Measurements from ENCODE around the gene BMPR1B.

The BMPR1B gene

DNA sequence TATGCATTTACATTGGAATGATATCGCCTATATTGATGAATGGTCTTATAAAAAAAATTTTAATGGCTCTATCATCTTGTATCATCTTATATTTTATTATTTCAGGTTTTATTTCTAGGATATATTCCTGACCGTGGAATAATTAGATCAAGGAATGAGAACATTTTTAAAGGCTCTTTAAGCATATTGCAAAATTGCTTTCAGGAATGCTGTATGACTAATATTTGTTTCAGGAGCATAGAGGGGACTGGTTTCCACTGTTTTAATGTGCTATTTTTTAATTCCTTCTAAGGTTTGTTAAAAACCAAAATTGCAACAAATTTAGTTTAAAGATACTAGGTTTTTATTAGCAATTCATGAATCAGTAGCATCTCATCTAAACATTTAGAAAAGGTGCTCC lies 120.2 kb downstream of the BMPR1B start:
- Histone ChIP-seq H3K79me2 (ENCODE audit: insufficient read depth, low read length) (no peaks in the 10 kb centered on the region), H3K4me3 (ENCODE audit: low read depth in 1 of 2, low read length in 2 of 2) (no peak overlapping the region), H3K27ac (ENCODE audit: low read length) (no peak overlapping the region), H3K4me1 (ENCODE audit: insufficient read depth, low read length) (no peaks in the 10 kb centered on the region), H3K36me3 (ENCODE audit: insufficient read depth, low read length) (no peaks in the 10 kb centered on the region), H4K20me1 (ENCODE audit: insufficient read depth, low read length) (no peaks in the 10 kb centered on the region; the same call in 1 of the 2 replicates), H2AFZ (ENCODE audit: low read depth, low read length) (no peak overlapping the region), H3K4me2 (ENCODE audit: insufficient read depth, low read length) (no peak overlapping the region), H3K9ac (ENCODE audit: low read depth, low read length) (no peak overlapping the region), H3K9me3 (ENCODE audit: insufficient read depth, low read length, severe bottlenecking) (no peaks in the 10 kb centered on the region), H3K27me3 (ENCODE audit: insufficient read depth, low read length, poor library complexity) (no peaks in the 10 kb centered on the region)
- no peak for TF ChIP-seq EZH2 (IDR thresholded peaks at IDR 0.05; ENCODE audit: borderline replicate concordance, low read depth, low read length, severe bottlenecking)
- TF ChIP-seq, protein P1, sequence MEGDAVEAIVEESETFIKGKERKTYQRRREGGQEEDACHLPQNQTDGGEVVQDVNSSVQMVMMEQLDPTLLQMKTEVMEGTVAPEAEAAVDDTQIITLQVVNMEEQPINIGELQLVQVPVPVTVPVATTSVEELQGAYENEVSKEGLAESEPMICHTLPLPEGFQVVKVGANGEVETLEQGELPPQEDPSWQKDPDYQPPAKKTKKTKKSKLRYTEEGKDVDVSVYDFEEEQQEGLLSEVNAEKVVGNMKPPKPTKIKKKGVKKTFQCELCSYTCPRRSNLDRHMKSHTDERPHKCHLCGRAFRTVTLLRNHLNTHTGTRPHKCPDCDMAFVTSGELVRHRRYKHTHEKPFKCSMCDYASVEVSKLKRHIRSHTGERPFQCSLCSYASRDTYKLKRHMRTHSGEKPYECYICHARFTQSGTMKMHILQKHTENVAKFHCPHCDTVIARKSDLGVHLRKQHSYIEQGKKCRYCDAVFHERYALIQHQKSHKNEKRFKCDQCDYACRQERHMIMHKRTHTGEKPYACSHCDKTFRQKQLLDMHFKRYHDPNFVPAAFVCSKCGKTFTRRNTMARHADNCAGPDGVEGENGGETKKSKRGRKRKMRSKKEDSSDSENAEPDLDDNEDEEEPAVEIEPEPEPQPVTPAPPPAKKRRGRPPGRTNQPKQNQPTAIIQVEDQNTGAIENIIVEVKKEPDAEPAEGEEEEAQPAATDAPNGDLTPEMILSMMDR (IDR thresholded peaks at IDR 0.05; ENCODE audit: borderline replicate concordance, extremely low read depth, low read length, poor library complexity, severe bottlenecking), result no peak
- ATAC-seq (ENCODE audit: insufficient read depth, low read depth) (no peak), DNase-seq (no peak)

DNA sequence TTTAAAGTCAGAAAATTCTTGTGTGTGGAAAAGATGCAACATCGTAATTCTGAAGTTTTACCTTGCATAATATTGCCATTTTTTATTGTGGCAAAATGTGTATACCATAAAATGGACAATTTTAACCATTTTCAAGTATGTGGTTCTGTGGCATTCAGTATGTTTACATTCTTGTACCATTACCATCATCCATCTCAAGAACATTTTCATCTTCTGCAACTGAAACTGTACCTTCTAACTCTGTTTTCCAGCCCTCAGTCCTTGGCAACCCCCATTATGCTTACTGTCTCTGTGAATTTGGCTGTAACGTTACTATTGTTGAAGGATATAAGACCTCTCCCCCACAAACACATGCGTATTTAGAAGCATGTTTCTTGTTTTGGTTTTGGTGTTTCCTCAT lies 123.2 kb downstream of the BMPR1B start:
- ATAC-seq (ENCODE audit: insufficient read depth, low read depth) (no peak), DNase-seq (no peak)
- Histone ChIP-seq H2AFZ (ENCODE audit: low read depth, low read length) (no peak overlapping the region), H3K9me3 (ENCODE audit: insufficient read depth, low read length, severe bottlenecking) (no peaks in the 10 kb centered on the region), H3K9ac (ENCODE audit: low read depth, low read length) (no peak overlapping the region), H3K27ac (ENCODE audit: low read length) (no peak overlapping the region), H4K20me1 (ENCODE audit: insufficient read depth, low read length) (no peaks in the 10 kb centered on the region; the same call in 1 of the 2 replicates), H3K79me2 (ENCODE audit: insufficient read depth, low read length) (no peaks in the 10 kb centered on the region), H3K4me3 (ENCODE audit: low read depth in 1 of 2, low read length in 2 of 2) (no peak overlapping the region), H3K36me3 (ENCODE audit: insufficient read depth, low read length) (no peaks in the 10 kb centered on the region), H3K4me1 (ENCODE audit: insufficient read depth, low read length) (no peaks in the 10 kb centered on the region), H3K4me2 (ENCODE audit: insufficient read depth, low read length) (no peak overlapping the region), H3K27me3 (ENCODE audit: insufficient read depth, low read length, poor library complexity) (no peaks in the 10 kb centered on the region)
- TF ChIP-seq, protein P1 (IDR thresholded peaks at IDR 0.05; ENCODE audit: borderline replicate concordance, extremely low read depth, low read length, poor library complexity, severe bottlenecking), result no peak
- TF ChIP-seq EZH2 (IDR thresholded peaks at IDR 0.05; ENCODE audit: borderline replicate concordance, low read depth, low read length, severe bottlenecking), result no peak

DNA sequence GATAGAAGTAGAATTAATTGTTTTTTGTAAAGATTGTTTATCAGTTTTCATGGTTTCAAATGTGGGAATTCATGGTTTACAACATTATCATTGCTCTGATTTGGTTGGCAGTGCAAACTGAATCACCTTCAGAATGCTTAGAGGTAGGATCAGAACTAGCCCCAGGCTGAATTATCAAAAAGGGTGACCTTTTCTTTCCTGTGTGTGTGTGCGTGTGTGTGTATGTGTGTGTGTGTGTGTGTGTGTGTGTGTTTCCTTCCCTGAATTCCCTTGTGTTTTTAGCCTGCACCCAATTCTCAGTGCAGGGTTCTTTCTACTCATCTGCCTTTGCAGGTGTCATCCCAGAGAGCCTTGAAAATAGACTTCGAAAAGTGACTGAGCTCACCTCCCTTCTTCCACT lies 125.0 kb downstream of the BMPR1B start:
- TF ChIP-seq, protein P1 (IDR thresholded peaks at IDR 0.05; ENCODE audit: borderline replicate concordance, extremely low read depth, low read length, poor library complexity, severe bottlenecking), result no peak
- no peaks in the 10 kb centered on the region for H3K9me3 ChIP-seq (ENCODE audit: insufficient read depth, low read length, severe bottlenecking)
- no peak overlapping the region for H2AFZ ChIP-seq (ENCODE audit: low read depth, low read length)

DNA sequence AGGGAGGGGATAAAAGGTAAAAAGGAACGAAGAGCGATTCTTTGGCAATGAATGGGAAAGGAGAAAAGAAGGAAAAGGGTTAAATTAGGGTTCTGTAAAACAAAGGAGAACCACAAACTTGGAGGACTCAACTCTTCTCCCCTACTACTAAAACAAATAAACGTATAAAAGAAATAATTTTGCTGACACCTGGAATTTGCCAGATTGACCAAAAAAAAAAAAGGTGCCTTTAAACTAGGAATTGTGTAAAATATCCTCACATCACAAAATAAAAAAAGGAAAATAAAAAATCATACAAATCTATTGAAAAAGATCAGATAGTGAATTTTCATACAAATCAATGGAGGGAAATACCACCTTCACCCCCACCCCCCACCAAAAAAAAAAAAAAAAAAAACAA lies 129.3 kb downstream of the BMPR1B start:
- ATAC-seq (ENCODE audit: insufficient read depth, low read depth), result no peak
- Histone ChIP-seq H2AFZ (ENCODE audit: low read depth, low read length) (no peak overlapping the region), H3K4me1 (ENCODE audit: insufficient read depth, low read length) (no peaks in the 10 kb centered on the region), H3K9ac (ENCODE audit: low read depth, low read length) (no peak overlapping the region), H3K36me3 (ENCODE audit: insufficient read depth, low read length) (no peaks in the 10 kb centered on the region), H3K4me3 (ENCODE audit: low read depth in 1 of 2, low read length in 2 of 2) (no peak overlapping the region), H3K9me3 (ENCODE audit: insufficient read depth, low read length, severe bottlenecking) (no peaks in the 10 kb centered on the region), H4K20me1 (ENCODE audit: insufficient read depth, low read length) (no peaks in the 10 kb centered on the region), H3K4me2 (ENCODE audit: insufficient read depth, low read length) (no peak overlapping the region), H3K27me3 (ENCODE audit: insufficient read depth, low read length, poor library complexity) (no peaks in the 10 kb centered on the region), H3K27ac (ENCODE audit: low read length) (no peak overlapping the region), H3K79me2 (ENCODE audit: insufficient read depth, low read length) (no peaks in the 10 kb centered on the region)
- TF ChIP-seq, protein P1 (IDR thresholded peaks at IDR 0.05; ENCODE audit: borderline replicate concordance, extremely low read depth, low read length, poor library complexity, severe bottlenecking), result no peak
- no peak for TF ChIP-seq EZH2 (IDR thresholded peaks at IDR 0.05; ENCODE audit: borderline replicate concordance, low read depth, low read length, severe bottlenecking)
- no peak for DNase-seq

More for the DNA sequence above, 125.0 kb downstream of the BMPR1B start:
- H4K20me1 ChIP-seq (ENCODE audit: insufficient read depth, low read length), result no peaks in the 10 kb centered on the region
- no peak for ATAC-seq (ENCODE audit: insufficient read depth, low read depth)
- H3K36me3 ChIP-seq (ENCODE audit: insufficient read depth, low read length), result no peaks in the 10 kb centered on the region
- H3K4me3 ChIP-seq (ENCODE audit: low read depth in 1 of 2, low read length in 2 of 2), result no peak overlapping the region
- no peaks in the 10 kb centered on the region for H3K79me2 ChIP-seq (ENCODE audit: insufficient read depth, low read length)
- no peak overlapping the region for H3K4me2 ChIP-seq (ENCODE audit: insufficient read depth, low read length)
- DNase-seq, result no peak
- no peaks in the 10 kb centered on the region for H3K27me3 ChIP-seq (ENCODE audit: insufficient read depth, low read length, poor library complexity)
- no peak overlapping the region for H3K27ac ChIP-seq (ENCODE audit: low read length)
- no peak overlapping the region for H3K9ac ChIP-seq (ENCODE audit: low read depth, low read length)
- H3K4me1 ChIP-seq (ENCODE audit: insufficient read depth, low read length), result no peaks in the 10 kb centered on the region

Data from DND-41 (cell line).